ENCODE measurements around the gene CDH22.

DNA sequence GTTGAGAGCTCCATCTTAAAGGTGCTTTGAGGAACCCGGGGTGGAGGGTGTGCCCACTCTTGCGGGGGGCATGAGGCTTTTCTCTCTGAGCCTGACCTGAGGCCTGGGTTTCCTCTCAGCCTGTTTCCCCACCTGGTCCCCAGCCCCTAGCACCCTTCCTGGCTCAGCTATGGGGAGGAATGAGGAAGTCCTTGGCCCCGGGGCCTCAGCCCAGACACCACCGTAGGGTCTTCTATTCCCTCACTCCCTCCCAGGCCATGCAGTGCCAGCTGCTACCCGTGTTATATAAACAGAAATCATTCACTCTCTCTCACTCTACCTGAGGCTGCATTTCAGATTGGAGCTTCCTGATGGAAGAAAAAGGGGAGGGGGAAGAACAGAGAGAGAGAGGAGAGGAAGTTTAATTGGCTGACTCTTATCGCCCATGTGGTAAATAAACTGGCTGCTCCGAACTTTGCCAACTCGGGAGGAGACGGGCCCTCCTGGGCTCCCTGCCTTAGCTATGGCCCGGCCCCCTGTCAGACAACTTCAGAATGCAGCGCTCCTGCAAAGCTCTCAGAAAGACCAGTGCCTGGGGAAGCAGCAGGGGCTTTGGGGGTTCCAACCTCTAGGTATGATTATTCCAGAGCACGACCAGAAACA, 2.8 kb downstream of the CDH22 start:
- TF ChIP-seq, protein P1, sequence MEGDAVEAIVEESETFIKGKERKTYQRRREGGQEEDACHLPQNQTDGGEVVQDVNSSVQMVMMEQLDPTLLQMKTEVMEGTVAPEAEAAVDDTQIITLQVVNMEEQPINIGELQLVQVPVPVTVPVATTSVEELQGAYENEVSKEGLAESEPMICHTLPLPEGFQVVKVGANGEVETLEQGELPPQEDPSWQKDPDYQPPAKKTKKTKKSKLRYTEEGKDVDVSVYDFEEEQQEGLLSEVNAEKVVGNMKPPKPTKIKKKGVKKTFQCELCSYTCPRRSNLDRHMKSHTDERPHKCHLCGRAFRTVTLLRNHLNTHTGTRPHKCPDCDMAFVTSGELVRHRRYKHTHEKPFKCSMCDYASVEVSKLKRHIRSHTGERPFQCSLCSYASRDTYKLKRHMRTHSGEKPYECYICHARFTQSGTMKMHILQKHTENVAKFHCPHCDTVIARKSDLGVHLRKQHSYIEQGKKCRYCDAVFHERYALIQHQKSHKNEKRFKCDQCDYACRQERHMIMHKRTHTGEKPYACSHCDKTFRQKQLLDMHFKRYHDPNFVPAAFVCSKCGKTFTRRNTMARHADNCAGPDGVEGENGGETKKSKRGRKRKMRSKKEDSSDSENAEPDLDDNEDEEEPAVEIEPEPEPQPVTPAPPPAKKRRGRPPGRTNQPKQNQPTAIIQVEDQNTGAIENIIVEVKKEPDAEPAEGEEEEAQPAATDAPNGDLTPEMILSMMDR (IDR thresholded peaks at IDR 0.05): no peak
- no peak for TF ChIP-seq POLR2A (IDR thresholded peaks at IDR 0.05)

Data from esophagus squamous epithelium (tissue), 4 donors.